GM18951 (cell line): ENCODE data around the gene UNKL.

ENCODE experiments used
- POLR2A ChIP-seq: IDR thresholded peaks from 4 replicates; pipeline ENCODE4 v1.6.1; 2011; ENCODE audit warnings: mild to moderate bottlenecking; ENCODE audit not compliant: insufficient read length, insufficient read depth; ENCODE audit errors: extremely low read depth
- in situ Hi-C: fragments of 300-500 bp; cut with MboI; formaldehyde crosslinking; loops from one replicate; pipeline ENCODE4 v1.12.0; 2022; ENCODE audit warnings: low sequenced_read_pairs, mixed read lengths, inconsistent platforms; ENCODE audit not compliant: unreplicated experiment

Gene UNKL

GRCh38 chr16:1378087-1378803 lies 36.3 kb downstream of the UNKL start:
- TF ChIP-seq POLR2A, result no peak
- in situ Hi-C loops, result no loop called here

GRCh38 chr16:1377406-1378010 lies 37.0 kb downstream of the UNKL start:
- TF ChIP-seq POLR2A, result no peak
- in situ Hi-C loops, result no loop called here

- in situ Hi-C loops, result no loop called here
- no peak for TF ChIP-seq POLR2A
These were observed 38.6 kb downstream of the UNKL start for GRCh38 chr16:1375741-1376410.

- in situ Hi-C loops, result no loop called here
- no peak for TF ChIP-seq POLR2A
These were observed 39.2 kb downstream of the UNKL start for GRCh38 chr16:1375298-1375640.

GRCh38 chr16:1374418-1375297 lies 39.8 kb downstream of the UNKL start:
- TF ChIP-seq POLR2A, result no peak
- in situ Hi-C loops, result no loop called here

- in situ Hi-C loops, result no loop called here
- TF ChIP-seq POLR2A, result no peak
These were observed 42.1 kb downstream of the UNKL start for GRCh38 chr16:1372292-1372950.

GRCh38 chr16:1371054-1371978 lies 43.2 kb downstream of the UNKL start:
- in situ Hi-C loops, result no loop called here
- TF ChIP-seq POLR2A, result no peak

- no peak for TF ChIP-seq POLR2A
- in situ Hi-C loops, result no loop called here
These were observed 46.9 kb downstream of the UNKL start for GRCh38 chr16:1367486-1368174.

- peak; percentile 26 for TF ChIP-seq POLR2A
- in situ Hi-C loops, result no loop called here
These were observed 47.7 kb downstream of the UNKL start for GRCh38 chr16:1366712-1367299.

GRCh38 chr16:1366060-1366711 lies 48.3 kb downstream of the UNKL start:
- no peak for TF ChIP-seq POLR2A
- in situ Hi-C loops, result no loop called here
